Neuronal stem cell (in vitro differentiated cells): ENCODE measurements around the gene TTLL1.

Source experiments
- DNase-seq: peaks from one replicate; pipeline ENCODE4 v3.0.0-alpha.2; 2013; ENCODE audit warnings: low spot score
- H2AFZ ChIP-seq: one replicate; pipeline ENCODE4 v1.6.1; 2013; ENCODE audit warnings: mild to moderate bottlenecking, low read length, inconsistent platforms
- H2AK5ac ChIP-seq: 2 replicates; pipeline ENCODE4 v1.6.1; 2013; ENCODE audit warnings: low read depth, mild to moderate bottlenecking, inconsistent platforms, low read length, moderate library complexity, mixed read lengths
- H2BK120ac ChIP-seq: 2 replicates; pipeline ENCODE4 v1.6.1; 2013; ENCODE audit warnings: low read depth, mild to moderate bottlenecking, inconsistent platforms, low read length, moderate library complexity, mixed read lengths
- H2BK12ac ChIP-seq: one replicate; pipeline ENCODE4 v1.6.1; 2013; ENCODE audit warnings: low read length, inconsistent platforms
- H2BK15ac ChIP-seq: 2 replicates; pipeline ENCODE4 v1.6.1; 2013; ENCODE audit warnings: mild to moderate bottlenecking, low read length, inconsistent platforms, mixed read lengths
- H2BK5ac ChIP-seq: one replicate; pipeline ENCODE4 v1.6.1; 2013; ENCODE audit warnings: inconsistent platforms, mild to moderate bottlenecking, low read length, moderate library complexity
- H3K14ac ChIP-seq: one replicate; pipeline ENCODE4 v1.6.1; 2013; ENCODE audit warnings: low read length, inconsistent platforms
- H3K18ac ChIP-seq: 2 replicates; pipeline ENCODE4 v1.6.1; 2013; ENCODE audit warnings: low read length, inconsistent platforms
- H3K23ac ChIP-seq: 2 replicates; pipeline ENCODE4 v1.6.1; 2013; ENCODE audit warnings: low read depth, mild to moderate bottlenecking, mixed read lengths, low read length, inconsistent platforms; ENCODE audit not compliant: poor library complexity
- H3K27ac ChIP-seq: replicated peaks from 3 replicates; pipeline ENCODE4 v1.5.1; 2013; ENCODE audit warnings: low read length, inconsistent platforms
- H3K27me3 ChIP-seq, 3 experiments: 2 replicates each; pipeline ENCODE4 v1.6.1; 2013; ENCODE audit warnings: low read length in 3 of 3, mild to moderate bottlenecking in 2 of 3, inconsistent platforms in 1 of 3, low read depth in 1 of 3, mixed read lengths in 1 of 3, moderate library complexity in 1 of 3; ENCODE audit not compliant: control insufficient read depth in 3 of 3, insufficient read depth in 3 of 3
- H3K36me3 ChIP-seq, 2 donors: replicated peaks in 1 of 2; 2 replicates each; pipeline ENCODE4 v1.6.1; 2013; ENCODE audit warnings: low read length in 2 of 2; ENCODE audit not compliant: control insufficient read depth in 2 of 2, insufficient read depth in 2 of 2
- H3K4ac ChIP-seq: 2 replicates; pipeline ENCODE4 v1.6.1; 2013; ENCODE audit warnings: inconsistent platforms, mild to moderate bottlenecking, low read length, moderate library complexity
- H3K4me1 ChIP-seq, 2 donors: 1 replicate in 1 of 2; 2 replicates in 1 of 2; pipeline ENCODE4 v1.6.1; 2013; ENCODE audit warnings: low read length in 2 of 2, low read depth in 1 of 2; ENCODE audit not compliant: control insufficient read depth in 2 of 2, insufficient read depth in 1 of 2
- H3K4me2 ChIP-seq: one replicate; pipeline ENCODE4 v1.6.1; 2013; ENCODE audit warnings: mild to moderate bottlenecking, low read length, inconsistent platforms; ENCODE audit not compliant: insufficient read depth, poor library complexity, severe bottlenecking
- H3K4me3 ChIP-seq, 2 donors: 2 replicates each; pipeline ENCODE4 v1.5.1; 2013; ENCODE audit warnings: low read length in 2 of 2, mild to moderate bottlenecking in 2 of 2, inconsistent platforms in 1 of 2, moderate library complexity in 1 of 2
- H3K79me1 ChIP-seq: one replicate; pipeline ENCODE4 v1.6.1; 2013; ENCODE audit warnings: low read depth, mild to moderate bottlenecking, inconsistent platforms, low read length, moderate library complexity
- H3K9ac ChIP-seq: one replicate; pipeline ENCODE4 v1.6.1; 2013; ENCODE audit warnings: mild to moderate bottlenecking, low read depth, low read length, inconsistent platforms; ENCODE audit not compliant: poor library complexity
- H3K9me3 ChIP-seq, 2 donors: replicated peaks in 1 of 2; 2 replicates each; pipeline versions ENCODE3 to v1.6.1; 2013; ENCODE audit warnings: low read length in 2 of 2, mild to moderate bottlenecking in 2 of 2, inconsistent platforms in 1 of 2, low read depth in 1 of 2, mixed read lengths in 1 of 2, moderate library complexity in 1 of 2; ENCODE audit not compliant: control insufficient read depth in 2 of 2, insufficient read depth in 1 of 2
- H4K8ac ChIP-seq: one replicate; pipeline ENCODE4 v1.6.1; 2013; ENCODE audit warnings: low read depth, mild to moderate bottlenecking, inconsistent platforms, low read length, moderate library complexity
- H4K91ac ChIP-seq: one replicate; pipeline ENCODE4 v1.6.1; 2013; ENCODE audit warnings: low read length, low read depth, mild to moderate bottlenecking, inconsistent platforms; ENCODE audit not compliant: poor library complexity
- WGBS, 2 donors: extraction: QIAGEN DNeasy Blood & Tissue Kit; methylation state at CpG; one replicate each; pipeline ENCODE4 v1.1.7; 2013; ENCODE audit warnings: missing lambda C conversion rate in 2 of 2, mixed read lengths in 1 of 2; ENCODE audit not compliant: insufficient read length in 2 of 2, insufficient replicate concordance in 1 of 2; ENCODE audit errors: extremely low coverage in 2 of 2; 5-methylcytosine and 5-hydroxymethylcytosine counted together

The TTLL1 gene

GRCh38 chr22:43009444-43009843, 79.7 kb downstream of the TTLL1 start:
- Histone ChIP-seq H3K27me3 (no peaks in the 10 kb centered on the region), H3K4me1 (peaks cover 15% of the 10 kb centered on the region in 2 donors), H4K91ac (no peak overlapping the region), H3K4ac (no peak overlapping the region), H3K23ac (no peak overlapping the region), H2BK5ac (no peak overlapping the region), H3K36me3 (no peaks in the 10 kb centered on the region), H2AK5ac (no peak overlapping the region), H3K9ac (no peak overlapping the region), H3K27ac (no peak overlapping the region), H3K4me3 (no peak overlapping the region), H2BK15ac (no peak overlapping the region), H3K14ac (no peak overlapping the region), H3K79me1 (peaks cover 8% of the 10 kb centered on the region), H2BK12ac (no peak overlapping the region), H3K9me3 (peaks cover 0 to 5% of the 10 kb centered on the region in 2 donors), H4K8ac (no peak overlapping the region), H3K4me2 (no peak overlapping the region), H2AFZ (no peak overlapping the region), H2BK120ac (no peak overlapping the region), H3K18ac (no peak overlapping the region)
- WGBS, 2 donors: no CpG with 5 or more reads among the region's 4 CpGs
- no peak for DNase-seq

GRCh38 chr22:43008921-43009320, 80.3 kb downstream of the TTLL1 start:
- no peak overlapping the region for H3K18ac ChIP-seq
- DNase-seq: no peak
- no peak overlapping the region for H3K27ac ChIP-seq
- peaks cover 2 to 5% of the 10 kb centered on the region in 2 donors for H3K9me3 ChIP-seq
- no peaks in the 10 kb centered on the region for H3K27me3 ChIP-seq
- H2AK5ac ChIP-seq: no peak overlapping the region
- H3K9ac ChIP-seq: no peak overlapping the region
- no peak overlapping the region for H3K4ac ChIP-seq
- peaks cover 12 to 17% of the 10 kb centered on the region in 2 donors for H3K4me1 ChIP-seq
- no peak overlapping the region for H3K4me2 ChIP-seq
- H4K91ac ChIP-seq: no peak overlapping the region
- no peak overlapping the region for H4K8ac ChIP-seq
- no peaks in the 10 kb centered on the region for H3K36me3 ChIP-seq
- WGBS, 2 donors: no CpG with 5 or more reads among the region's 4 CpGs
- no peak overlapping the region for H2BK120ac ChIP-seq
- no peak overlapping the region for H3K4me3 ChIP-seq
- no peak overlapping the region for H2AFZ ChIP-seq
- no peak overlapping the region for H3K14ac ChIP-seq
- no peak overlapping the region for H2BK12ac ChIP-seq
- no peak overlapping the region for H2BK5ac ChIP-seq
- H3K79me1 ChIP-seq: peaks cover 8% of the 10 kb centered on the region
- no peak overlapping the region for H2BK15ac ChIP-seq
- no peak overlapping the region for H3K23ac ChIP-seq

- no peak overlapping the region for H2BK120ac ChIP-seq
- no peak overlapping the region for H3K23ac ChIP-seq
- no peak overlapping the region for H2BK15ac ChIP-seq
- no peak overlapping the region for H2AK5ac ChIP-seq
- no peak overlapping the region for H3K4ac ChIP-seq
- no peak overlapping the region for H2BK12ac ChIP-seq
- no peaks in the 10 kb centered on the region for H3K36me3 ChIP-seq
- peaks cover 8 to 13% of the 10 kb centered on the region in 2 donors for H3K4me1 ChIP-seq
- peaks cover 7% of the 10 kb centered on the region for H3K79me1 ChIP-seq
- H3K9me3 ChIP-seq: peaks cover 4 to 5% of the 10 kb centered on the region in 2 donors
- no peaks in the 10 kb centered on the region for H3K27me3 ChIP-seq
- no peak overlapping the region for H3K14ac ChIP-seq
- DNase-seq: no peak
- no peak overlapping the region for H2BK5ac ChIP-seq
- H2AFZ ChIP-seq: no peak overlapping the region
- no CpG with 5 or more reads among the region's 4 CpGs for WGBS, 2 donors
- H3K4me3 ChIP-seq: no peak overlapping the region
- no peak overlapping the region for H4K91ac ChIP-seq
- H3K18ac ChIP-seq: no peak overlapping the region
- no peak overlapping the region for H3K4me2 ChIP-seq
- H3K9ac ChIP-seq: no peak overlapping the region
- no peak overlapping the region for H3K27ac ChIP-seq
- H4K8ac ChIP-seq: no peak overlapping the region
Observed at GRCh38 chr22:43008509-43008908, 80.7 kb downstream of the TTLL1 start.

GRCh38 chr22:43007519-43008102, 81.6 kb downstream of the TTLL1 start:
- Histone ChIP-seq H3K23ac (no peak overlapping the region), H4K91ac (no peak overlapping the region), H2AK5ac (no peak overlapping the region), H3K4me3 (no peak overlapping the region), H2BK12ac (no peak overlapping the region), H3K4me1 (peaks cover 4 to 11% of the 10 kb centered on the region in 2 donors), H3K4ac (no peak overlapping the region), H3K9ac (no peak overlapping the region), H3K18ac (no peak overlapping the region), H3K14ac (no peak overlapping the region), H3K4me2 (no peak overlapping the region), H2BK5ac (no peak overlapping the region), H3K79me1 (peaks cover 3% of the 10 kb centered on the region), H2BK15ac (no peak overlapping the region), H3K36me3 (no peaks in the 10 kb centered on the region), H4K8ac (no peak overlapping the region), H2BK120ac (no peak overlapping the region), H3K9me3 (peaks cover 4 to 5% of the 10 kb centered on the region in 2 donors), H3K27ac (no peak overlapping the region), H3K27me3 (no peaks in the 10 kb centered on the region), H2AFZ (no peak overlapping the region)
- no peak for DNase-seq
- WGBS, 2 donors: no CpG with 5 or more reads among the region's 5 CpGs
